ENCODE results near the gene MARCHF6. TPM values are rescaled to one million over a fixed set of nuclear protein-coding genes. Genes with fewer than 3 reads are reported as not detected.

MARCHF6 gene
- total RNA-seq, 4 donors from 2014 or later, result 99.0 to 153 (median 120) TPM

DNA sequence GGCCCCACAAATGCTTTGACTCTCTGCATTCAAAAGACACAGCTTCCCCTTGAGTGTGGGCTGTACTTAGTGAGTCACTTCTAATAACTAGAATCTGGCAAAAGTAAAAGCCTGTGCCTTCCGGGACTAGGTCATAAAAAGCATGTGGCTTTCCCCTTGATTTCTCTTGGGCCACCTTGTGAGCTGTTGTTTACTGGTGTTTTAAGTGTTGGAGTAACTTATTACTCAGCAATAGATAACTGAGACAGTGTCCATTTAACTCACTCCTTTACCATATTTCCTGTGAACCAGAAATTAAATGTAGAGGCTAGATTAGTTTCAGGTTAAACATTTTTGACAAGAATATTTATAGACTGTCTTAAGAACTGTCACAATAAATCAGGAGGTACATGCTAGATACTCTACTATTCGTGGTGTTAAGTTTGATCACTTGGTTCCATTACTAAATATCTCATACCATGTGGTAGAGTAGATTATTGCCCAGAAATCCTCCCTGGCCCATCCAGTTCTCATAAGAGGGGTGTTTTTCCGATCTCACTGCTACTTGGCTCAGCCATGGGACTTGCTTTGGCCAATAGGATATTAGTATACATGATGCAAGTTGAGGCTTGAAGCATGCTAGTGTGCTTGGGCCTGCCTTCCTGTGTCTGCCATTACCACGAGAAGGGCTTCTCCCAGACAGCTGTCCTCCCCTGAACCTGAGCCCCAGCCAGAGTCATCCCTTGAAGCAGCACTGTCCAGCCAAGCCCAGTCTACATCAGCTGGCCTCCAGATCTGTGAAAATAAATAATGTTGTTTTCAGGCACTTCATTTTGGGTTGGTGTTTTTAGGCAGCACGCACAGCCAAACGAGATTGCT is 35.4 kb upstream of the MARCHF6 start:
- TF ChIP-seq, protein P1, sequence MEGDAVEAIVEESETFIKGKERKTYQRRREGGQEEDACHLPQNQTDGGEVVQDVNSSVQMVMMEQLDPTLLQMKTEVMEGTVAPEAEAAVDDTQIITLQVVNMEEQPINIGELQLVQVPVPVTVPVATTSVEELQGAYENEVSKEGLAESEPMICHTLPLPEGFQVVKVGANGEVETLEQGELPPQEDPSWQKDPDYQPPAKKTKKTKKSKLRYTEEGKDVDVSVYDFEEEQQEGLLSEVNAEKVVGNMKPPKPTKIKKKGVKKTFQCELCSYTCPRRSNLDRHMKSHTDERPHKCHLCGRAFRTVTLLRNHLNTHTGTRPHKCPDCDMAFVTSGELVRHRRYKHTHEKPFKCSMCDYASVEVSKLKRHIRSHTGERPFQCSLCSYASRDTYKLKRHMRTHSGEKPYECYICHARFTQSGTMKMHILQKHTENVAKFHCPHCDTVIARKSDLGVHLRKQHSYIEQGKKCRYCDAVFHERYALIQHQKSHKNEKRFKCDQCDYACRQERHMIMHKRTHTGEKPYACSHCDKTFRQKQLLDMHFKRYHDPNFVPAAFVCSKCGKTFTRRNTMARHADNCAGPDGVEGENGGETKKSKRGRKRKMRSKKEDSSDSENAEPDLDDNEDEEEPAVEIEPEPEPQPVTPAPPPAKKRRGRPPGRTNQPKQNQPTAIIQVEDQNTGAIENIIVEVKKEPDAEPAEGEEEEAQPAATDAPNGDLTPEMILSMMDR (IDR thresholded peaks at IDR 0.05), result no peak
- DNase-seq (ENCODE audit: low spot score) (no peak), ATAC-seq (ENCODE audit: low FRiP score) (no peak)

DNA sequence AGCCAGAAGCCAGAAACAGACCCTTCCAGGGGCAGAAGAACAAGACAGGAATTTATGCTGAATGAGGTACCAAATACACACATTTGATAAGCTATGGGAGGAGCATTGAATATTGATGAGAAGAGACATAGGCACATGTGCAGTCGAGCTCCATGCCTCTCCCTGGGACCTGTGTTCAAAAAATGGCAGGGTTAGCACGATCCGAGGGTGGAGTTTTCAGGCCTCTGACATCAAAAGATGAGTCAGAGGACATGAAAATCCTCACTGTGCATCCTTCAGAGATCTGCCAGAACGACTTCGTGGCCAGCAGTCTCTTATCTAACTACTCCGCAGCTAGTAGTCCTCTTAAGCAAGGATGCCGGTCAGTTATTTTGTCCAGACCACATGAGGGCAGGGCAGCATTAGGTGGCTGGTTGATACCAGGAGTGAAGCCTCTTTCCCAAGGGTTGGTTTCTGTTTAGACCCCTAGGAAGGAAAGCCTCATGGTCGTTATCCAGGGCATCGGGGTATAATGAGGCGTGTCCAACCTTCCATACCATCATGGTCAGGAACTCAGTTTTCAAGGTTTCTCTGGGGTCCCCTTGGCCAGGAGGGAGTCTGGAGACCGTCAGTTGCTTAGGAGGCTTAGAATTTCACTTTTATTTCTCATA is 34.2 kb upstream of the MARCHF6 start:
- no peak for DNase-seq (ENCODE audit: low spot score)
- ATAC-seq (ENCODE audit: low FRiP score), result peak; percentile 66
- TF ChIP-seq, protein P1 (IDR thresholded peaks at IDR 0.05), result no peak

DNA sequence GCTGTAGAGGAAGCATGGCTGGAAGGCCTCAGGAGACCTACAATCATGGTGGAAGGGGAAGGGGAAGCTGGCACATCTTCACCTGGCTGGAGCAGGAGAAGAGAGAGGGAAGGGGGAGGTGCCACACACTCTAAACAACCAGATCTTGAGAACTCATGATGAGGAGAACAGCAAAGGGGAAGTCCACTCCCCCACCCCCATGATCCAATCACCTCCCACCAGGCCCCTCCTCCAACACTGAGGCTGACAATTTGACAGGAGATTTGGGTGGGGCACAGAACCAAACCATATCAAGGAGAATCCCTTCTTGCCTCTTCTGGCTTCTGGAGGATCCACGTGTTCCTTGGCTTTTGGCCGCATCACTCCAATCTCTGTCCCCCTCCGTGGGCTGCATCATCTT is 32.7 kb upstream of the MARCHF6 start:
- TF ChIP-seq, protein P1 (IDR thresholded peaks at IDR 0.05), result no peak
- DNase-seq (ENCODE audit: low spot score) (no peak), ATAC-seq (ENCODE audit: low FRiP score) (no peak)

DNA sequence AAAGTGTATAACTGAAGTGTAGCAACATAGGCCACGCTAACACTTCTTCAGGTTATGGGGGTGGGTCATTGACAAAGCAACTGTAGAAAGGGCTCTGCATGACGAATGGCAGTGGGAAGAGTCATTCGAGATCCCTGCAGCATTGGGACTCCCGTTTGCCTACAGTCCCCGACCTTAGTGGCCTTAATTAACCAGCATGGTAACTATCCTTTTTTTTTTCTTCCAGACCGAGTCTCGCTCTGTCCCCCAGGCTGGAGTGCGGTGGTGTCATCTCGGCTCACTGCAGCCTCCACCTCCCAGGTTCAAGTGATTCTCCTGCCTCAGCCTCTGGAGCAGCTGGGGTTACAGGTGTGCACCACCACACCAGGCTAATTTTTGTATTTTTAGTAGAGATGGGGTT is 31.6 kb upstream of the MARCHF6 start:
- ATAC-seq (ENCODE audit: low FRiP score) (no peak), DNase-seq (ENCODE audit: low spot score) (no peak)
- TF ChIP-seq, protein P1 (IDR thresholded peaks at IDR 0.05), result no peak

DNA sequence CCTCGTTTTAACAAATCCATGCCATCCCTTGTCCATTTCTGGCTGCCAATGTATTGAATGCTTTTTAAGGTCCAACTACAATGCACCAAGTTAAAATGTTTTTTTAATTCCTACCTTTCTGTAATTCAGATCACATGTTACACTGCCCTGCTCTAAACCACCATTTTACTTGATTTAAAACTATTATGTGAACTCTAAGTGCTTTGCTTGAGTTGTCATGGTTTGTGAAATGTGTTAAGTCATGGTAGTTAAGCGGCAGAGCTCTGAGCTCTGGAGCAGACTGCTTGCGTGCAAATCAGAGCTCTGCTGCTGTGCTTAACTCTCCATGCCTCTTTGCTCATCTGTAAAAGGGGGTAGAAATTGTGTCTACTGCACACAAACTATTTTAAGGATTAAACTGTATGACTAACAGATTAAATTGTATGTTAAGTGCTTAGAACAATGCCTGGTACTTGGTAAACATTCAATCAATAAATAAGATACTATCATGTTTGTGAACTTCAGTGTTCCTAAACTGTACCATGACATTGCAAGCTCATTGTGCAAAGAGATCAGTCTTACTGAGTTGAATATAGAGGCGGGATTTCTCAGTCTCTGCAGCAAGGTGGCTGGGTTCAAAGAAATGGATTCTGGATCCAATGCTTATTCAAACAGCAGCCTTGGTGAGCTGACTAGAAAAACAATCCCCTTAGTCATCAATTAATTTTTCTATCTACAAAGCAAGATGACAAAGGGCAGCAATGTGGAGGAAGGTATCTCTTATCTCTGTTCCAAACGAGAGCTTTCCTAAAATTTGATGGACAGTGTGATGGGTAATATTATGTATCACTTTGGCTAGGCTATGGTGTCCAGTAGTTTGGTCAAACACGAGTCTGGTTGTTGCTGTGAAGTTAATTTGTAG is 29.7 kb upstream of the MARCHF6 start:
- ATAC-seq (ENCODE audit: low FRiP score), result no peak
- TF ChIP-seq, protein P1 (IDR thresholded peaks at IDR 0.05), result no peak
- no peak for DNase-seq (ENCODE audit: low spot score)

DNA sequence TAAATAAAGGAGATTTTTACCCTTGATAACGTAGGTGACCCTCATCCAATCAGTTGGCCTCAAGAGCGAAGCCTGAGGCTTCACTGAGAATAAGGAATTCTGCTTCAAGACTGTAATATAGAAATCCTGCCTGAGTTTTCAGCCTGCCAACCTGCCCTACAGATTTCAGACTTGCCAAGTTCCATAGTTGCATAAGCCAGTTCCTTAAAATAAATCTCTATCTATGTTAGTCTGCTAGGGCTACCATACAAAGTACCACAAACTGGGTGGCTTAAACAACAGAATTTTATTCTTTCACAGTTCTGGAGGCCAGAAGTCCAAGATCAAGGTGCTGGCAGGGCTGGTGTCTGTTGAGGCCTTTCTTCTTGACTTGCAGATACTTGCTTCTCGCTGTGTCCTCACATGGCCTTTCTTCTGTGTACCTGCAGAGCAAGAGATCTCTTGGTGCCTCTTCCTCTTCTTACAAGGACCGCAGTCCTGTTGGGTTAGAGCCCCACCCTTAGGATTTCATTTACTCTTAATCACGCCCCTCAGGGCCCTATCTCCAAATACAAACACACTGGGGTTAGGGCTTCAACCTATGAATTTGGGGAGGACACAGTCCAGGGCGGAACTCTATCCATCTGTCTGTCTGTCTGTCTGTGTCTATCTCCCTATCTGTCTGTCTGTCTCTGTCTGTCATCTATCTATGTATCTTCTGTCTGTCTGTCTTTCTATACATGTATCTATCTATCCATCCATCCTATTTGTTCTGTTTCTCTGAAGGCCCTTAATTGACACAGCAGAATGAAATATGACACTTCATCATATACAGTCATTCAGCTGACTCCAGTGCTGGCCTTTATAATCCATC is 28.8 kb upstream of the MARCHF6 start:
- no peak for ATAC-seq (ENCODE audit: low FRiP score)
- TF ChIP-seq, protein P1 (IDR thresholded peaks at IDR 0.05), result no peak
- no peak for DNase-seq (ENCODE audit: low spot score)
